ENCODE results near the gene PPP2R2C. TPM values are rescaled to one million over a fixed set of nuclear protein-coding genes. Genes with fewer than 3 reads are reported as not detected.

Gene PPP2R2C
- total RNA-seq, 4 donors from 2014 or later: 0.47 to 4.6 (median 1.0) TPM

DNA sequence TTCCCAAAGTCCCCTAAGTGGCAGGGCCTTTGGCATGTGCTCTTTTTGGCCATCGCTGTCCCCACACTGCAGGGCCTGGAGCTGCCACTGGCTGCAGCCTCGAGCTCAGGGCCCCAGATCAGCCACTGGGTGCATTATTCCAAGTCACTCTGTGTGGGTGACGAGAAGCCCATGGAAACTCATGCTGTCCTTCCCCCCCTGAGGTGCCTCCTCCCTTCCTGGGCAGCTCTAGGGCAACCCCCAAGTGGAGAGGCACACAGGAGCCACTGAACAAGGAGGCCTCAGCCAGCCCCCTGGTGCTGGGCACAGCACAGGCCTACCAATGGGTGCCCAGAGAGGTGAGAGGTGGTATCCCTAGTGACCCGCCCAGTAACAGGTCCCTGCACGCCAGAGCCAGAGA, 84.5 kb downstream of the PPP2R2C start:
- Histone ChIP-seq H3K4me3 (no peak overlapping the region), H3K4me1 (peaks cover 0 to 13% (median 0%) of the 10 kb centered on the region in 3 donors), H3K9me3 (no peaks in the 10 kb centered on the region), H3K36me3 (no peaks in the 10 kb centered on the region), H3K27ac (no peak overlapping the region), H3K27me3 (peaks cover 44% of the 10 kb centered on the region)
- no peak for TF ChIP-seq EP300 (IDR thresholded peaks at IDR 0.05)
- TF ChIP-seq, protein P1, sequence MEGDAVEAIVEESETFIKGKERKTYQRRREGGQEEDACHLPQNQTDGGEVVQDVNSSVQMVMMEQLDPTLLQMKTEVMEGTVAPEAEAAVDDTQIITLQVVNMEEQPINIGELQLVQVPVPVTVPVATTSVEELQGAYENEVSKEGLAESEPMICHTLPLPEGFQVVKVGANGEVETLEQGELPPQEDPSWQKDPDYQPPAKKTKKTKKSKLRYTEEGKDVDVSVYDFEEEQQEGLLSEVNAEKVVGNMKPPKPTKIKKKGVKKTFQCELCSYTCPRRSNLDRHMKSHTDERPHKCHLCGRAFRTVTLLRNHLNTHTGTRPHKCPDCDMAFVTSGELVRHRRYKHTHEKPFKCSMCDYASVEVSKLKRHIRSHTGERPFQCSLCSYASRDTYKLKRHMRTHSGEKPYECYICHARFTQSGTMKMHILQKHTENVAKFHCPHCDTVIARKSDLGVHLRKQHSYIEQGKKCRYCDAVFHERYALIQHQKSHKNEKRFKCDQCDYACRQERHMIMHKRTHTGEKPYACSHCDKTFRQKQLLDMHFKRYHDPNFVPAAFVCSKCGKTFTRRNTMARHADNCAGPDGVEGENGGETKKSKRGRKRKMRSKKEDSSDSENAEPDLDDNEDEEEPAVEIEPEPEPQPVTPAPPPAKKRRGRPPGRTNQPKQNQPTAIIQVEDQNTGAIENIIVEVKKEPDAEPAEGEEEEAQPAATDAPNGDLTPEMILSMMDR (IDR thresholded peaks at IDR 0.05): no peak
- TF ChIP-seq POLR2A (IDR thresholded peaks at IDR 0.05): no peak
- TF ChIP-seq POLR2AphosphoS5 (IDR thresholded peaks at IDR 0.05): no peak
- no CpG with 5 or more reads among the region's 5 CpGs for WGBS, 2 donors (ENCODE audit: low coverage in 1 of 2)
- ATAC-seq: no peak

DNA sequence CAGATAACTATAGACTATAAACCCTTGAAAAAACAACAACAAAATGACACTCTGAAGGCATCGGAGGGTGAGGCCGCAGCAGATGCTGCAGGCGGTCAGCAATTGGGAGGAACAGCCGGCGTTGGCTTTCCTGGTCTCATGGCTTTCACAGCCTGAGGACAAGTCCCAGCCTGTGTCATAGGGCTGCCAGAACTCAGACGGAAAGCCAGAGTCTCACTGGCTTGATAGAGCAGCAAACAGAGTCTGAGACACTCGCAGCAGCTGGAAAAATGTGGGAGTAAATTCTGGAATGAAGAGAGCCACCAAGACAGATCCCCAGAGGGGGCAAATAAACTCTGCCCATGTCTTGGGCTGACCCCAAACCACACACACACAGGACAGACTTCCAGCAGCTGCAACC, 86.3 kb downstream of the PPP2R2C start:
- ATAC-seq: no peak
- Histone ChIP-seq H3K36me3 (no peaks in the 10 kb centered on the region), H3K9me3 (no peaks in the 10 kb centered on the region), H3K4me1 (peaks cover 0 to 9% (median 0%) of the 10 kb centered on the region in 3 donors), H3K27ac (no peak overlapping the region), H3K4me3 (no peak overlapping the region), H3K27me3 (peaks cover 57% of the 10 kb centered on the region)
- WGBS, 2 donors (ENCODE audit: low coverage in 1 of 2): 37 to 52% methylated on average over 3 to 7 of the region's 7 CpGs
- TF ChIP-seq EP300 (IDR thresholded peaks at IDR 0.05) (no peak), POLR2A (IDR thresholded peaks at IDR 0.05) (no peak), POLR2AphosphoS5 (IDR thresholded peaks at IDR 0.05) (no peak)
- TF ChIP-seq, protein P1 (IDR thresholded peaks at IDR 0.05): no peak

GRCh38 chr4:6385288-6385687, 87.1 kb downstream of the PPP2R2C start:
- peaks cover 0 to 1% (median 0%) of the 10 kb centered on the region in 3 donors for H3K4me1 ChIP-seq
- ATAC-seq: no peak
- no peak overlapping the region for H3K4me3 ChIP-seq
- 94 to 100% methylated on average over 1 to 2 of the region's 2 CpGs for WGBS, 2 donors (ENCODE audit: low coverage in 1 of 2)
- no peaks in the 10 kb centered on the region for H3K36me3 ChIP-seq
- TF ChIP-seq POLR2A (IDR thresholded peaks at IDR 0.05) (no peak), EP300 (IDR thresholded peaks at IDR 0.05) (no peak), POLR2AphosphoS5 (IDR thresholded peaks at IDR 0.05) (no peak)
- TF ChIP-seq, protein P1 (IDR thresholded peaks at IDR 0.05): no peak
- H3K27ac ChIP-seq: no peak overlapping the region
- no peaks in the 10 kb centered on the region for H3K9me3 ChIP-seq
- H3K27me3 ChIP-seq: peaks cover 65% of the 10 kb centered on the region

DNA sequence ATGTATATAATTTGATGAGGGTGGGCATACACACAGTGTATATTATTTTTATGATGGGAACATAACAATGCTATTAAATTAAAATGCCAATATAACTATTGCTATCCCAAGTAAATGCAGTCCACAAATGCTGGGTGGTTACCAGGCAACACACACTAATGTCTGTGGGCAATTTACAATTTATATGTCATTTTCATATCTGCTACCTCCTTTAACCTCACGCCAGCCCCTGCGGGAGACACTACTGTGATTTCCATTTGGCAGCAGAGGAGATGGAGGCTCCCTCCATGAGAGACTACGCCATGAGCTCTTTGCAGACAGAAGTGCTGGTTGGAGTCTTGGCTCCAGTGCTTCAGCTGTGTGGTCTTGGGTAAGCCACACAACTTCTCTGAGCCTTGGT, 87.9 kb downstream of the PPP2R2C start:
- Histone ChIP-seq H3K4me1 (no peaks in the 10 kb centered on the region), H3K27ac (no peak overlapping the region), H3K27me3 (peaks cover 68% of the 10 kb centered on the region), H3K9me3 (no peaks in the 10 kb centered on the region), H3K36me3 (no peaks in the 10 kb centered on the region), H3K4me3 (no peak overlapping the region)
- WGBS, 2 donors (ENCODE audit: low coverage in 1 of 2): 55 to 100% methylated on average over 1 to 3 of the region's 3 CpGs
- TF ChIP-seq, protein P1 (IDR thresholded peaks at IDR 0.05): no peak
- TF ChIP-seq POLR2AphosphoS5 (IDR thresholded peaks at IDR 0.05) (no peak), EP300 (IDR thresholded peaks at IDR 0.05) (no peak), POLR2A (IDR thresholded peaks at IDR 0.05) (no peak)
- no peak for ATAC-seq

DNA sequence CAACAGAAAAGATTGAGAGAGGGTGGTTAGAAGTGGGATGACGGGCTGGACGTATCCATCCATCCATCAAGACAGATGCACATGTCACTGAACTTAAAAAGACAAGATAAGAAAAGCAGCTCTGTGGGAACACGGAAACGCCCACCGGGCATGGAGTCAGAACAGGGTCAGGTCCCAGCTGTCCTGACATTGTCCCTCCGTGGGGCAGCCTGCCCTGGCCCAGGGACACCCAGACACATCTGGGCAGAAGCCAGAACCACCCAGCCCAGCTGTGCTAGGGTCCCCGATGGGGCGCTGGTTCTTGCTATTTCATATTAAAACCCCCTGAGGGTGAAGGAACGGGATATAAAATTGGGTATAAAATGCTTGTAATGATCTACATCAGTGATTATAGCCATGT, 88.5 kb downstream of the PPP2R2C start:
- Histone ChIP-seq H3K9me3 (no peaks in the 10 kb centered on the region), H3K4me3 (no peak overlapping the region), H3K27ac (no peak overlapping the region), H3K36me3 (no peaks in the 10 kb centered on the region), H3K4me1 (no peaks in the 10 kb centered on the region), H3K27me3 (peaks cover 68% of the 10 kb centered on the region)
- TF ChIP-seq, protein P1 (IDR thresholded peaks at IDR 0.05): no peak
- no peak for TF ChIP-seq EP300 (IDR thresholded peaks at IDR 0.05)
- TF ChIP-seq POLR2A (IDR thresholded peaks at IDR 0.05): no peak
- TF ChIP-seq POLR2AphosphoS5 (IDR thresholded peaks at IDR 0.05): no peak
- ATAC-seq: no peak
- 47 to 51% methylated on average over 4 to 8 of the region's 9 CpGs for WGBS, 2 donors (ENCODE audit: low coverage in 1 of 2)
